ENCODE measurements around the gene RTF1. TPM values are rescaled to one million over a fixed set of nuclear protein-coding genes. Genes with fewer than 3 reads are reported as not detected.
A peak's percentile ranks its signal among the peaks of the same experiment; 100 is the strongest.

The RTF1 gene
- total and polyA plus RNA-seq, 3 experiments from 2014 or later, result 28.2 to 35.5 (median 32.9) TPM

GRCh38 chr15:41495736-41496599, 79.1 kb downstream of the RTF1 start:
- no peaks in the 10 kb centered on the region for H3K9me3 ChIP-seq (ENCODE audit: low read length)
- Mint-ChIP-seq H3K9me3 (no peaks in the 10 kb centered on the region), H3K4me1 (peaks cover 15 to 27% (median 15%) of the 10 kb centered on the region in 3 donors), H3K27me3 (peaks cover 50 to 56% of the 10 kb centered on the region in 2 donors), H3K36me3 (peaks cover 0 to 1% (median 0%) of the 10 kb centered on the region in 3 donors), H3K27ac (peak overlapping the region in 1 of 8 donors; percentile 33), H3K4me3 (peak overlapping the region in 6 of 7 donors; percentile 48 to 89 (median 72))
- no peak overlapping the region for H3K4me3 ChIP-seq (ENCODE audit: low read length)
- ChIA-PET POLR2A (interaction anchor here (0.7 to 0.9 kb wide), 2 partner anchors 20 to 370 kb away, joined by 3 read pairs; no protein-coding TSS in a partner anchor), CTCF (interaction anchor here (1.0 kb wide), 1 partner anchor 29 kb away, joined by 5 read pairs; no protein-coding TSS in a partner anchor)
- no peak for DNase-seq
- H3K36me3 ChIP-seq (ENCODE audit: insufficient read depth, low read length), result no peaks in the 10 kb centered on the region
- H3K4me1 ChIP-seq (ENCODE audit: insufficient read depth, low read length), result peaks cover 23% of the 10 kb centered on the region
- no peak overlapping the region for H3K27ac ChIP-seq (ENCODE audit: low read depth, low read length)
- H3K27me3 ChIP-seq (ENCODE audit: insufficient read depth, low read length, poor library complexity, severe bottlenecking), result peaks cover 44% of the 10 kb centered on the region

- no peak for DNase-seq
- H3K9me3 ChIP-seq (ENCODE audit: low read length), result no peaks in the 10 kb centered on the region
- no peak overlapping the region for H3K27ac ChIP-seq (ENCODE audit: low read depth, low read length)
- H3K27me3 ChIP-seq (ENCODE audit: insufficient read depth, low read length, poor library complexity, severe bottlenecking), result peaks cover 47% of the 10 kb centered on the region
- Mint-ChIP-seq H3K9me3 (no peaks in the 10 kb centered on the region), H3K4me3 (peak overlapping the region in 1 of 7 donors; percentile 50), H3K36me3 (no peaks in the 10 kb centered on the region), H3K27ac (peak overlapping the region in 1 of 8 donors; percentile 15), H3K27me3 (peaks cover 41 to 47% of the 10 kb centered on the region in 2 donors), H3K4me1 (peaks cover 5 to 38% (median 17%) of the 10 kb centered on the region in 3 donors)
- H3K4me3 ChIP-seq (ENCODE audit: low read length), result no peak overlapping the region
- peaks cover 29% of the 10 kb centered on the region for H3K4me1 ChIP-seq (ENCODE audit: insufficient read depth, low read length)
- no peaks in the 10 kb centered on the region for H3K36me3 ChIP-seq (ENCODE audit: insufficient read depth, low read length)
- CTCF ChIA-PET, result interaction anchor here (0.6 kb wide), 1 partner anchor 40 kb away, joined by 3 read pairs; no protein-coding TSS in a partner anchor
- POLR2A ChIA-PET, result interaction anchor here (0.6 kb wide), 1 partner anchor 934 kb away, joined by 3 read pairs; no protein-coding TSS in a partner anchor
Observed at GRCh38 chr15:41498657-41499056, 81.8 kb downstream of the RTF1 start.

- Mint-ChIP-seq H3K9me3 (no peaks in the 10 kb centered on the region), H3K27me3 (peaks cover 41 to 47% of the 10 kb centered on the region in 2 donors), H3K4me3 (peak overlapping the region in 2 of 7 donors; percentile 50 to 61), H3K27ac (peak overlapping the region in 1 of 8 donors; percentile 15), H3K4me1 (peaks cover 5 to 38% (median 17%) of the 10 kb centered on the region in 3 donors), H3K36me3 (no peaks in the 10 kb centered on the region)
- Histone ChIP-seq H3K9me3 (ENCODE audit: low read length) (no peaks in the 10 kb centered on the region), H3K27me3 (ENCODE audit: insufficient read depth, low read length, poor library complexity, severe bottlenecking) (peaks cover 47% of the 10 kb centered on the region), H3K36me3 (ENCODE audit: insufficient read depth, low read length) (no peaks in the 10 kb centered on the region), H3K27ac (ENCODE audit: low read depth, low read length) (no peak overlapping the region), H3K4me1 (ENCODE audit: insufficient read depth, low read length) (peaks cover 29% of the 10 kb centered on the region), H3K4me3 (ENCODE audit: low read length) (no peak overlapping the region)
- CTCF ChIA-PET, result no interaction called here
- POLR2A ChIA-PET, result no interaction called here
- DNase-seq, result no peak
Observed at GRCh38 chr15:41499109-41499851, 82.4 kb downstream of the RTF1 start.

GRCh38 chr15:41501191-41501917, 84.5 kb downstream of the RTF1 start:
- no peak overlapping the region for H3K27ac ChIP-seq (ENCODE audit: low read depth, low read length)
- peaks cover 5 to 29% (median 15%) of the 10 kb centered on the region in 3 donors for H3K4me1 Mint-ChIP-seq
- H3K36me3 Mint-ChIP-seq, result no peaks in the 10 kb centered on the region
- peaks cover 33% of the 10 kb centered on the region for H3K27me3 ChIP-seq (ENCODE audit: insufficient read depth, low read length, poor library complexity, severe bottlenecking)
- peak overlapping the region; percentile 47 for H3K4me3 ChIP-seq (ENCODE audit: low read length)
- no peaks in the 10 kb centered on the region for H3K9me3 Mint-ChIP-seq
- no peaks in the 10 kb centered on the region for H3K9me3 ChIP-seq (ENCODE audit: low read length)
- ChIA-PET CTCF (interaction anchor here (0.8 to 1.3 kb wide), 3 partner anchors 31 to 170 kb away, joined by 3 to 5 read pairs (median 3); no protein-coding TSS in a partner anchor), POLR2A (interaction anchor here (0.6 to 1.1 kb wide), 3 partner anchors 43 to 272 kb away, joined by 3 to 6 read pairs (median 4); partner anchors contain the start of gene RPAP1)
- peaks cover 41 to 45% of the 10 kb centered on the region in 2 donors for H3K27me3 Mint-ChIP-seq
- H3K36me3 ChIP-seq (ENCODE audit: insufficient read depth, low read length), result no peaks in the 10 kb centered on the region
- peak overlapping the region; percentile 73 to 91 (median 79) for H3K4me3 Mint-ChIP-seq
- peak overlapping the region in 3 of 8 donors; percentile 43 to 84 (median 54) for H3K27ac Mint-ChIP-seq
- peaks cover 17% of the 10 kb centered on the region for H3K4me1 ChIP-seq (ENCODE audit: insufficient read depth, low read length)
- DNase-seq, result peak in 1 of 5 donors; percentile 53

GRCh38 chr15:41501931-41502794, 85.3 kb downstream of the RTF1 start:
- H3K4me1 Mint-ChIP-seq, result peaks cover 5 to 29% (median 15%) of the 10 kb centered on the region in 3 donors
- Histone ChIP-seq H3K4me3 (ENCODE audit: low read length) (peak overlapping the region; percentile 47), H3K9me3 (ENCODE audit: low read length) (no peaks in the 10 kb centered on the region), H3K27me3 (ENCODE audit: insufficient read depth, low read length, poor library complexity, severe bottlenecking) (peaks cover 25% of the 10 kb centered on the region), H3K4me1 (ENCODE audit: insufficient read depth, low read length) (peaks cover 17% of the 10 kb centered on the region), H3K27ac (ENCODE audit: low read depth, low read length) (no peak overlapping the region), H3K36me3 (ENCODE audit: insufficient read depth, low read length) (no peaks in the 10 kb centered on the region)
- peak overlapping the region; percentile 73 to 91 (median 79) for H3K4me3 Mint-ChIP-seq
- peak in 3 of 5 donors; percentile 27 to 59 (median 33) for DNase-seq
- peaks cover 34 to 37% of the 10 kb centered on the region in 2 donors for H3K27me3 Mint-ChIP-seq
- H3K36me3 Mint-ChIP-seq, result no peaks in the 10 kb centered on the region
- peak overlapping the region in 2 of 8 donors; percentile 23 to 74 for H3K27ac Mint-ChIP-seq
- POLR2A ChIA-PET, result interaction anchor here (0.6 to 1.1 kb wide), 3 partner anchors 42 to 271 kb away, joined by 3 to 6 read pairs (median 4); partner anchors contain the start of gene RPAP1
- no peaks in the 10 kb centered on the region for H3K9me3 Mint-ChIP-seq
- CTCF ChIA-PET, result interaction anchor here (0.8 to 1.0 kb wide), 2 partner anchors 31 to 171 kb away, joined by 3 to 5 read pairs; no protein-coding TSS in a partner anchor

DNA sequence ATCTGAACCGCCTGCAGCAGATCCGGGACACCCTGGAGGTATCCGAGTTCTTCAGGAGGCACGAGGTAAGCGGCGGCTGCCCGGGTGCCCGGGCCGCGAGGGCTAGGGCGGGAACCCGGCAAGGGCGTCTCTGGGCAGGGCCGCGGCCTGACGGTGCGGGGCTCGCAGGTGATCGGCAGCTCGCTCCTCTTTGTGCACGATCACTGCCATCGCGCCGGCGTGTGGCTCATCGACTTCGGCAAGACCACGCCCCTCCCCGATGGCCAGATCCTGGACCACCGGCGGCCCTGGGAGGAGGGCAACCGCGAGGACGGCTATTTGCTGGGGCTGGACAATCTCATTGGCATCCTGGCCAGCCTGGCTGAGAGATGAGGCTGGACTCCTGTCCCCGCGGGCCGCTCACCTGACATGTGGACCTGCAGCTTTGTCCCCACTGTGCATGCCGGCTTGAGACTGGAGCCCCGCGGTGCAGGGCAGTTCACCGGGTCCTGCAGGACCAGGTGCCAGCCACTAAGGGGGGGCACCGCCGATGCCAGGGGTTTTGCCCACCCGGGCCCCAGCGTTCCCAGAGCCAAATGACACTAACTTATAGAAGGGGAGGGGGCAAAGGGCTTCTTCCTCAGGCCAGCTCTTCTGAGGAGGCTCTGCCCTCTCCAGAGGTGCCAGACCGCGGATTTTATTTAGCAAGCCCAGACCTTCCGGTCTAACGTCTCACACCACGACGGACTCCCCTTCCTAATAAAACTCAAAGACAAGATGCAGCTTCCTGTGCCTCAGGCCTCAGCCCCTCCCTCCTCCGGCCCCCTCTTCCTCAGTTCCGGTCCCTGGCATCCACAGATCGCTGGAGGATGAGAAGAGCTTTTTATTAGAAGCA, 86.1 kb downstream of the RTF1 start:
- Histone ChIP-seq H3K9me3 (ENCODE audit: low read length) (no peaks in the 10 kb centered on the region), H3K36me3 (ENCODE audit: insufficient read depth, low read length) (no peaks in the 10 kb centered on the region), H3K27ac (ENCODE audit: low read depth, low read length) (no peak overlapping the region), H3K27me3 (ENCODE audit: insufficient read depth, low read length, poor library complexity, severe bottlenecking) (peaks cover 25% of the 10 kb centered on the region), H3K4me3 (ENCODE audit: low read length) (peak overlapping the region; percentile 45), H3K4me1 (ENCODE audit: insufficient read depth, low read length) (peaks cover 17% of the 10 kb centered on the region)
- Mint-ChIP-seq H3K36me3 (no peaks in the 10 kb centered on the region), H3K4me1 (peaks cover 5 to 29% (median 15%) of the 10 kb centered on the region in 3 donors), H3K27me3 (peaks cover 29 to 36% of the 10 kb centered on the region in 2 donors), H3K9me3 (no peaks in the 10 kb centered on the region), H3K27ac (peak overlapping the region in 2 of 8 donors; percentile 32 to 38), H3K4me3 (peak overlapping the region; percentile 73 to 91 (median 79))
- no peak for DNase-seq
- ChIA-PET POLR2A (no interaction called here), CTCF (no interaction called here)
